ENCODE results near the gene SIX4. TPM values are rescaled to one million over a fixed set of nuclear protein-coding genes. Genes with fewer than 3 reads are reported as not detected.
A peak's percentile ranks its signal among the peaks of the same experiment; 100 is the strongest.
"Not testable (repeated sequence)": the region's sequence is repeated elsewhere in the genome, so short reads cannot be mapped to it uniquely, and the experiment has no call there.

The SIX4 gene
- total RNA-seq, 2 experiments from 2014 or later, result 2.4 to 3.1 TPM

- ChIA-PET CTCF (ENCODE audit: unreplicated experiment) (no interaction called here), POLR2A (interaction anchor here (0.5 to 1.3 kb wide), 6 partner anchors 11 to 578 kb away, joined by 3 to 6 read pairs (median 3); partner anchors contain the start of genes SIX4, SLC38A6 and TRMT5)
- peaks cover 10% of the 10 kb centered on the region for H3K4me1 ChIP-seq (ENCODE audit: insufficient read depth, low read length, poor library complexity, severe bottlenecking)
- TF ChIP-seq CTCF (conservative IDR thresholded peaks at IDR 0.05; ENCODE audit: low read length) (no peak), EZH2phosphoT487 (IDR thresholded peaks at IDR 0.05; ENCODE audit: borderline replicate concordance, low read depth, low read length) (no peak)
- intact Hi-C loops (cut with micrococcal nuclease; ENCODE audit: unreplicated experiment), result loop anchor here (1.0 to 10.0 kb wide), 6 partner anchors 78 to 520 kb away; partner anchors contain the start of genes SLC38A6 and TRMT5
- 0 out of 2 replicates have a peak, but pooled peaks cover 12% of the 10 kb centered on the region for H4K20me1 ChIP-seq (ENCODE audit: insufficient read depth, low read length)
- peak; percentile 89 for DNase-seq (ENCODE audit: low spot score)
- no peaks in the 10 kb centered on the region for H3K9me3 ChIP-seq (ENCODE audit: low read length)
- no peaks in the 10 kb centered on the region for H3K36me3 ChIP-seq (ENCODE audit: insufficient read depth, low read length)
- TSS peak; percentile 80 for BruUV-seq (replicated peaks)
- no peaks in the 10 kb centered on the region for H3K9me2 ChIP-seq (ENCODE audit: insufficient read depth, low read length)
- peak within 1 kb of the TSS; percentile 21 for H3K27ac ChIP-seq (ENCODE audit: low read depth, low read length, poor library complexity, severe bottlenecking)
- peaks cover 43% of the 10 kb centered on the region for H3K79me2 ChIP-seq (ENCODE audit: insufficient read depth, low read depth, low read length)
- H3K4me2 ChIP-seq (ENCODE audit: low read length), result peak within 1 kb of the TSS; percentile 80
- peak within 1 kb of the TSS; percentile 90 for H3K4me3 ChIP-seq (ENCODE audit: low read depth, low read length, poor library complexity, severe bottlenecking)
- H2AFZ ChIP-seq (ENCODE audit: low read length), result peak within 1 kb of the TSS; percentile 96
Measured at GRCh38 chr14:60734465-60735242, 10.5 kb upstream of the SIX4 start, which contains the start of gene MNAT1. Gene MNAT1, plus strand, starts transcription at chr14:60734761. Its CDS starts 102 bp downstream, at chr14:60734863.

- CTCF ChIA-PET (ENCODE audit: unreplicated experiment), result interaction anchor here (0.5 kb wide), 1 partner anchor 10 kb away, joined by 3 read pairs; no protein-coding TSS in a partner anchor
Measured at GRCh38 chr14:60732840-60733483, 8.8 kb upstream of the SIX4 start.

GRCh38 chr14:60731291-60731690, 7.1 kb upstream of the SIX4 start:
- DNase-seq (ENCODE audit: low spot score); H3K4me1 ChIP-seq (ENCODE audit: insufficient read depth, low read length, poor library complexity, severe bottlenecking); H4K20me1 ChIP-seq (ENCODE audit: insufficient read depth, low read length); H3K4me3 ChIP-seq (ENCODE audit: low read depth, low read length, poor library complexity, severe bottlenecking); H3K36me3 ChIP-seq (ENCODE audit: insufficient read depth, low read length); BruUV-seq (replicated peaks); H3K9me2 ChIP-seq (ENCODE audit: insufficient read depth, low read length); CTCF ChIA-PET (ENCODE audit: unreplicated experiment); H3K9me3 ChIP-seq (ENCODE audit: low read length); POLR2A ChIA-PET; H3K4me2 ChIP-seq (ENCODE audit: low read length); H3K27ac ChIP-seq (ENCODE audit: low read depth, low read length, poor library complexity, severe bottlenecking); H2AFZ ChIP-seq (ENCODE audit: low read length): not testable (repeated sequence)
- intact Hi-C loops (cut with micrococcal nuclease; ENCODE audit: unreplicated experiment), result loop anchor here (5.0 to 10.0 kb wide), 4 partner anchors 251 to 524 kb away; partner anchors contain the start of genes SLC38A6 and TRMT5
- H3K79me2 ChIP-seq (ENCODE audit: insufficient read depth, low read depth, low read length), result peaks cover 16% of the 10 kb centered on the region

More at GRCh38 chr14:60732840-60733483, 8.8 kb upstream of the SIX4 start:
- H3K4me3 ChIP-seq (ENCODE audit: low read depth, low read length, poor library complexity, severe bottlenecking), result no peak overlapping the region
- H3K9me2 ChIP-seq (ENCODE audit: insufficient read depth, low read length), result no peaks in the 10 kb centered on the region
- no peaks in the 10 kb centered on the region for H3K9me3 ChIP-seq (ENCODE audit: low read length)
- TF ChIP-seq EZH2phosphoT487 (IDR thresholded peaks at IDR 0.05; ENCODE audit: borderline replicate concordance, low read depth, low read length) (no peak), CTCF (conservative IDR thresholded peaks at IDR 0.05; ENCODE audit: low read length) (no peak)
- peak overlapping the region; percentile 96; the same call in 1 of the 2 replicates for H2AFZ ChIP-seq (ENCODE audit: low read length)
- no TSS peak for BruUV-seq (replicated peaks)
- POLR2A ChIA-PET, result interaction anchor here (0.5 to 1.6 kb wide), 5 partner anchors 15 to 249 kb away, joined by 3 to 7 read pairs (median 4); no protein-coding TSS in a partner anchor
- H3K79me2 ChIP-seq (ENCODE audit: insufficient read depth, low read depth, low read length), result peaks cover 30% of the 10 kb centered on the region
- no peak overlapping the region for H3K4me2 ChIP-seq (ENCODE audit: low read length)
- H3K27ac ChIP-seq (ENCODE audit: low read depth, low read length, poor library complexity, severe bottlenecking), result no peak overlapping the region
- H3K36me3 ChIP-seq (ENCODE audit: insufficient read depth, low read length), result no peaks in the 10 kb centered on the region
- DNase-seq (ENCODE audit: low spot score), result no peak
- intact Hi-C loops (cut with micrococcal nuclease; ENCODE audit: unreplicated experiment), result loop anchor here (5.0 to 10.0 kb wide), 4 partner anchors 249 to 522 kb away; partner anchors contain the start of genes SLC38A6 and TRMT5
- H4K20me1 ChIP-seq (ENCODE audit: insufficient read depth, low read length), result 0 out of 2 replicates have a peak, but pooled peaks cover 7% of the 10 kb centered on the region
- H3K4me1 ChIP-seq (ENCODE audit: insufficient read depth, low read length, poor library complexity, severe bottlenecking), result peaks cover 10% of the 10 kb centered on the region
